Panc1 (cell line): ENCODE data around the gene MTARC2. TPM values are rescaled to one million over a fixed set of nuclear protein-coding genes. Genes with fewer than 3 reads are reported as not detected.
"Not testable (repeated sequence)": the region's sequence is repeated elsewhere in the genome, so short reads cannot be mapped to it uniquely, and the experiment has no call there.

Experiments
- ATAC-seq: fragments of 200-7000 bp; cut with Tn5 transposase; 2 replicates; pipeline ENCODE4 v1.9.1; 2020; ENCODE audit warnings: mild to moderate bottlenecking, moderate library complexity
- BruUV-seq: library from RNA; stranded (reverse); fragments of 400-500 nt; replicated peaks from 2 replicates; lab custom pipeline; 2021; lab: Mats Ljungman, UMichigan
- CTCF ChIA-PET: fragments of 300-600 bp; sonication (Branson Sonifier 250); formaldehyde crosslinking; loops from one replicate; lab custom pipeline; 2022; ENCODE audit warnings: antibody characterized with exemption; lab: Charles Lee
- POLR2A ChIA-PET: fragments of 300-600 bp; sonication (Branson Sonifier 250); formaldehyde crosslinking; loops from one replicate; lab custom pipeline; 2022; ENCODE audit warnings: antibody characterized with exemption; lab: Charles Lee
- DNase-seq: peaks from one replicate; pipeline ENCODE4 v3.0.0-alpha.2; 2010; ENCODE audit warnings: low read depth, low spot score
- H3K27ac ChIP-seq: 2 replicates; pipeline ENCODE4 v1.5.1; 2011; ENCODE audit warnings: mild to moderate bottlenecking, low read length, inconsistent platforms
- H3K27me3 ChIP-seq: fragments of 200-500 bp; sonication (Bioruptor generic); 2 replicates; pipeline ENCODE4 v1.6.0; 2014; ENCODE audit warnings: low read length, inconsistent platforms; ENCODE audit not compliant: control insufficient read depth, insufficient read depth
- H3K36me3 ChIP-seq: fragments of 200-500 bp; sonication (Bioruptor generic); 2 replicates; pipeline ENCODE4 v1.5.1; 2014; ENCODE audit warnings: inconsistent platforms, mild to moderate bottlenecking, low read length, moderate library complexity; ENCODE audit not compliant: control insufficient read depth, insufficient read depth
- H3K4me1 ChIP-seq: 2 replicates; pipeline ENCODE4 v1.5.1; 2011; ENCODE audit warnings: inconsistent platforms, mild to moderate bottlenecking, low read length, moderate library complexity; ENCODE audit not compliant: control insufficient read depth, insufficient read depth
- H3K4me3 ChIP-seq, 2 experiments: 2 replicates each; pipeline ENCODE4 v1.5.1; 2011 to 2012; ENCODE audit warnings: low read depth in 2 of 2, low read length in 2 of 2, mild to moderate bottlenecking in 2 of 2, inconsistent platforms in 1 of 2, moderate library complexity in 1 of 2
- H3K9me3 ChIP-seq: fragments of 200-500 bp; sonication (Bioruptor generic); 2 replicates; pipeline ENCODE4 v1.5.1; 2014; ENCODE audit warnings: low read depth, mild to moderate bottlenecking, inconsistent platforms, low read length, moderate library complexity; ENCODE audit not compliant: control insufficient read depth, insufficient read depth
- CTCF ChIP-seq: fragments of 450-650 bp; IDR thresholded peaks from 2 replicates; pipeline ENCODE4 v1.5.1; 2017; ENCODE audit warnings: mild to moderate bottlenecking
- POLR2AphosphoS5 ChIP-seq: IDR thresholded peaks from 2 replicates; pipeline ENCODE4 v1.6.1; 2012; ENCODE audit warnings: mild to moderate bottlenecking, low read depth, low read length, moderate library complexity
- REST ChIP-seq, 2 experiments: IDR thresholded peaks; 2 replicates each; pipeline ENCODE4 v1.6.1; 2011 to 2012; ENCODE audit warnings: low read depth in 2 of 2, control low read depth in 1 of 2, low read length in 1 of 2, mild to moderate bottlenecking in 1 of 2, moderate library complexity in 1 of 2; ENCODE audit not compliant: insufficient read depth in 1 of 2
- SIN3A ChIP-seq: IDR thresholded peaks from 2 replicates; pipeline ENCODE4 v1.6.1; 2012; ENCODE audit warnings: low read depth, mild to moderate bottlenecking, low read length, moderate library complexity, borderline replicate concordance; ENCODE audit not compliant: insufficient read depth
- TCF7L2 ChIP-seq: IDR thresholded peaks from 2 replicates; pipeline ENCODE4 v1.6.1; 2011; ENCODE audit warnings: mild to moderate bottlenecking, low read depth, low read length, inconsistent platforms
- in situ Hi-C: cut with HindIII; loops from 2 replicates; pipeline ENCODE4 v1.10.0; 2016; ENCODE audit warnings: low sequenced_read_pairs, low pct_unique_long_range_greater_than_20kb
- intact Hi-C: fragments of 100-400 bp; cut with micrococcal nuclease; formaldehyde crosslinking; loops from one replicate; pipeline ENCODE4 v1.10.0; 2022; ENCODE audit not compliant: unreplicated experiment
- total RNA-seq: library from RNA; stranded (reverse); gene quantifications from one replicate; pipeline ENCODE4 v1.2.1, GENCODE V29; 2021; ENCODE audit not compliant: unreplicated experiment

The MTARC2 gene
- total RNA-seq, 1 experiment from 2014 or later, result 10.1 TPM

GRCh38 chr1:220710333-220710732 lies 37.8 kb upstream of the MTARC2 start:
- no peak overlapping the region for H3K27ac ChIP-seq
- H3K4me3 ChIP-seq, result no peak overlapping the region
- H3K27me3 ChIP-seq, result no peaks in the 10 kb centered on the region
- no peaks in the 10 kb centered on the region for H3K36me3 ChIP-seq
- in situ Hi-C loops (no loop called here), intact Hi-C loops (no loop called here)
- BruUV-seq, result no TSS peak
- DNase-seq (no peak), ATAC-seq (no peak)
- CTCF ChIA-PET, result no interaction called here
- TF ChIP-seq CTCF, result no peak
- no peak for TF ChIP-seq REST (IDR thresholded peaks at IDR 0.05; ENCODE audit: insufficient read depth in 1 of 2, low read depth in 2 of 2, low read length in 1 of 2)
- no peak for TF ChIP-seq TCF7L2
- no peak for TF ChIP-seq POLR2AphosphoS5
- no peak for TF ChIP-seq SIN3A
- H3K9me3 ChIP-seq, result no peaks in the 10 kb centered on the region
- no peaks in the 10 kb centered on the region for H3K4me1 ChIP-seq
- POLR2A ChIA-PET, result no interaction called here

DNA sequence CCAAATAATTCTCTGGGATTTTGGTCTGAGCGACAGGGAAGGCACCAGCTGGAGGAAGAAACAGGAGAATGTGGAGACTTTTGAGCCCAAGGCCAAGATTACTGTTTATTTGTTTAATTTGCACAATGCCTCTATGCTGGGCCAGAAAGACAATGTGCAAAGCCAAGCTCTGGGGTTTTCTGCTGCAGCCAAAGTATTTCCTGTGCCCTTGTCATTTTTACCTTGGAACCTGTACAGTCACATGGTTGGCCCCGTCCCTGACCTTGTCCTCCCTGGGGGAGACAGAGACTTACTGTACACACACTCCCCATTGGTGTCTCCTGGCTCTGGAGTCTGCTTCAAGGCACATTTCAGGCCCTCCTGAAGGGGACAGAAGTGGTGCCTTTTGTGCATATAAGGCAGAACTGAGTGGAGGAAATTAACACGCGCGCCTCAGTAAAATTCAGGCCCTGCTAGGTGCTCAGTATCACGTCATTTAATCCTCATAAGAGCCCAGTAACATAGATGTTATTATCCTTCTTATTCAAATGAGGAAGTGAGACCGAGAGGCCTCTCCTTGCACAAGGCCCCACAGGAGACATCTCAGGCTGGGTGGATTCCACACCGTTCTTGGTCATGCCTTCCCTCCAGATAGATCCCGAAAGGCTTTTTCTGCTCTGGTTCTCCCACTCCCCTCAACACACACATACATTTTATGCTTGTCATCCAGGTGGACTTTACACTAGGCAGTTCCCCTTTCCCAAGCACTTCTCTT lies 36.9 kb upstream of the MTARC2 start:
- in situ Hi-C loops, result no loop called here
- BruUV-seq, result no TSS peak
- ATAC-seq, result no peak
- H3K4me1 ChIP-seq, result no peaks in the 10 kb centered on the region
- H3K36me3 ChIP-seq, result no peaks in the 10 kb centered on the region
- no peak overlapping the region for H3K4me3 ChIP-seq
- TF ChIP-seq REST (IDR thresholded peaks at IDR 0.05; ENCODE audit: insufficient read depth in 1 of 2, low read depth in 2 of 2, low read length in 1 of 2), result no peak
- ChIA-PET POLR2A (interaction anchor here (0.7 kb wide), 1 partner anchor 22 kb away, joined by 14 read pairs; no protein-coding TSS in a partner anchor), CTCF (no interaction called here)
- no peak for DNase-seq
- H3K27me3 ChIP-seq, result no peaks in the 10 kb centered on the region
- H3K27ac ChIP-seq, result no peak overlapping the region
- intact Hi-C loops, result no loop called here
- H3K9me3 ChIP-seq, result peaks cover 6% of the 10 kb centered on the region; the same call in 1 of the 2 replicates

- POLR2A ChIA-PET, result interaction anchor here (0.6 kb wide), 1 partner anchor 1026 kb away, joined by 3 read pairs; the partner anchor contains the start of gene DUSP10
- BruUV-seq, H3K4me1 ChIP-seq, H3K4me3 ChIP-seq, ATAC-seq, H3K27me3 ChIP-seq, H3K27ac ChIP-seq, in situ Hi-C loops, CTCF ChIA-PET, H3K9me3 ChIP-seq, H3K36me3 ChIP-seq, intact Hi-C loops, DNase-seq: not testable (repeated sequence)
Observed at GRCh38 chr1:220715986-220716385, 32.1 kb upstream of the MTARC2 start.
